GM19193 (cell line): Measurements from ENCODE around the gene DYNC1H1.

Experiments
- POLR2A ChIP-seq: IDR thresholded peaks from 4 replicates; pipeline ENCODE4 v1.6.1; 2011; ENCODE audit not compliant: insufficient read depth, insufficient read length; ENCODE audit errors: extremely low read depth

DYNC1H1 gene

DNA sequence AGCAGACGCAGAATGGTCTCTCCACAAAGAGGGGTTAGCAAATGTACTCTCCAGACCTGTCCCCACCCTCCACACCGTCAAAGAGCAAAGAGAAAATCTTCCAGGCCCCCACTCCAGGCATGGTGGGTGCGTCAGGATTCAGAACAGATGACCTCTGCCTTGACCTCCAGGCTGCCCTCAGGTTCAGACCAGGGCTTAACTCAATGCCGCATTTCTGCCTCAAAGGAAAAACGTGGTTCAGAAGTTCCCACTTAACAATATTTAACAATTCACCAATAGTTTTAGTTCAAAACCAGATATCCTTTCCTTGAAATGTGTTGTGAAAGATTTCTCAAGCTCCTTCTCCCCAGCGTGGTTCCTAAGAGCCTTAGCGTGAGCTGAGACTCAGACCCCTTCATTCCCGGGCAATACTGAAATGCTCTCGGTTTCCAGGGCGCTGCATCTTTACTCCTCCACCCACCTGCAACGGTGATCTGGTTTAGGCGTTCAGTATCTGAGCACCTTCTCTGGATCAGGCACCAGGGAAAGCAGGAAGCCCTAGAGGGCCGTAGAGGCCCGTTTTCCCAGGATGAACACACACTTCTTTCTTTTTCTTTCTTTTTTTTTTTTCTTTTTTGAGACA, 99.5 kb downstream of the DYNC1H1 start:
- TF ChIP-seq POLR2A = no peak

DNA sequence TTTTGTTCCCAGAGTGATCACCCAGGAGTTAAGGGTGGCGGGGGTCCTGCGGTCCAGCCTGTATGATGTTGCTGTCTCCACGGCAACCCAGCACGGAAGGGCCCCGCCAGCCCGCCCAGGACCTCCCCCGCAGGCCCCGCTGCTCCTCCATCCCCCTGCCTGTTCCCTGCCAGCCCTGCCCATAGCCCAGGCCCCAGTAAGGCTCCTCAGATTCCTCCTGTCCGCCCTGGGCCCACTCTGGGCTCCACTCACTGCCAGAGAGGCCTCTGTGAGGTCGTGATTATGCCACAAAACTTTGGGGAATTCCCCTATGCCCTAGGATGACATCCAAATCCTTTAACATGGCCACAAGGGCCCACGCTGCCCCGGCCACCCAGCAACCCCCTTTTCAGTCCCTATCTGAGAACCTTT, 101.7 kb downstream of the DYNC1H1 start:
- TF ChIP-seq POLR2A = no peak

DNA sequence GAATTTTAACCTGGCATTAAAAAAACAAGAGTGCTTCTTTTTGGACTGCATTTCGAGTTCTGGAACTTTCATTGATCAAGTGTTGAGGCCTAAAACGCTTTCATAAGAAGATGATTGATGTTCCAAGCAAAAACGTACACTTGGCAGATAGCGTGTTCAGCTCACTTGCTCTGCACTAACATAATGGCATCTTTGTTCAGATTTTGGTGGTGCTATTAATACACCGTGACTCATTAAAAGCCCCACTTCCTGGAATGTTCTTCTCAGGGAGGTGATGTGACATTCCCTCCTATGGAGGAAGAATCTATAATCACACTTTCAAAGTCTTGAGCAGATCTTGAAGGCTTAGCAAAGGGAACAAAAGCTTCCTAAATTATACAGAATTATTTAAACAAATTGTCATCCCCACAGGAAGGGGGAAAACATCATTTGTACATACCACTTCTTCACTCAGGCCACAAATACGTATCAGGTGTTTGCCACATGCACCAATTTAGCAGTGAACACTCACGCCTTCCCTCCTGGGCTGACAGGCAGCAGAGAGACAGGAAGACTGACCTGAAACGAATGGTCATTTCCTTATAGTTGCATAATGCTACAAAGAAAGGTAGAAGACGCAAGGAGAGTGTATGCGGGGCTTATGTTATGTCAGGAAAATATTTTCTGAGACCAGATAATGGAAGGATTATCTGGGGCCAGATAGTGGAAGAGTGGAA, 107.1 kb downstream of the DYNC1H1 start:
- no peak for TF ChIP-seq POLR2A

DNA sequence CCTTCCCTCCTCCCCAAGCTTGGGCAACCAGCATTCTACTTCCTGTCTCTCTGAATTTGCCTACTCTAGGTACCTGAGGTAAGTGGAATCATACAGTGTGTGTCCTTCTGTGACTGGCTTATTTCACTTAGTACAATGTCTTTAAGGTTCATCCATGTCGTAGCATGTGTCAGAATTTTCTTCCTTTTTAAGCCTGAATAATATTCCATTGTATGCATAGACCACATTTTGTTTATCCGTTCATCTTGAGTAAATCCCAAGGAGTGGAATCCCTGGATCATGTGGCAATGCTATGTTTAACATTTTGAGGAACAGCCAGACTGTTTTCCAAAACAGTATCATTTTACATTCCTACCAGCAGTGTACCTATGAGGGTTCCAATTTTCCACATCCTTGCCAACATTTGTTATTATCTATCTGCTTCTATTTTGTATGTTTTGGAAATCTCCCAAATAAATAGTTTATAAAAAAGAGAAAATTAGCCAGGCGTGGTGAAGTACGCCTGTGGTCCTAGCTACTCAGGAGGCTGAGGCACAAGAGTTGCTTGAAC, 110.1 kb downstream of the DYNC1H1 start:
- no peak for TF ChIP-seq POLR2A

DNA sequence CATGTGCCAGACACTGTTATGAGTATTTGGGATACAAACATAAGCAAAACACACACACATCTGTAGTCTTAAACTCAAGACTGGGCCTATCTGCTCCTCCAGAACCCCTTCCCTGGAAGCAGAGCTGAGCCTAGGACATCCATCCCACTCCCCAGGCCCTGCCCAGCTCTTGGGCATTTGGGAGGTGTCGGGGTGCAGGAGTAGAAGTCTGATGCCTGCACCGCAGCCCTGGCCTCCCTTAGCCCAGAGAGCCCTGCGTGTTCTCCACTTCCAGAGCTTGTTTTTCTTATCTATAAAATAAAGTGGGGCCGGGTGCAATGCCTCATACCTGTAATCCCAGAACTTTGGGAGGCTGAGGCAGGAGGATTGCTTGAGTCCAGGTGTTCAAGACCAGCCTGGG, 110.8 kb downstream of the DYNC1H1 start:
- TF ChIP-seq POLR2A = no peak

DNA sequence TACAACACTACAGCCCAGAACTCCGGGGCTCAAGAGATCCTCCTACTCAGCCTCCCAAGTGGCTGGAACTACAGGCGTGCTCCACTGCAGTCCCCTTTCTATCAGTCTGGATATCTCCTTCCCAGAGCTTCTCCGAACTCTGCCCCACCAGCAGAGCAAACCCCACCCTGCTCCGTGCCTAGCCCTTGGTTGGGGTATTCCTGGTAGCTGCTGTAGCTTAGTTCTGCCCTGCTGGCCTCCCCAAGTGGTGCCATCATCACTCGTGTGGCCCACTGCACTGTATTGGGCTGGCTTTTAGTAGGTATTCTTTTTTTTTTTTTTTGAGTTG, 113.0 kb downstream of the DYNC1H1 start:
- no peak for TF ChIP-seq POLR2A

DNA sequence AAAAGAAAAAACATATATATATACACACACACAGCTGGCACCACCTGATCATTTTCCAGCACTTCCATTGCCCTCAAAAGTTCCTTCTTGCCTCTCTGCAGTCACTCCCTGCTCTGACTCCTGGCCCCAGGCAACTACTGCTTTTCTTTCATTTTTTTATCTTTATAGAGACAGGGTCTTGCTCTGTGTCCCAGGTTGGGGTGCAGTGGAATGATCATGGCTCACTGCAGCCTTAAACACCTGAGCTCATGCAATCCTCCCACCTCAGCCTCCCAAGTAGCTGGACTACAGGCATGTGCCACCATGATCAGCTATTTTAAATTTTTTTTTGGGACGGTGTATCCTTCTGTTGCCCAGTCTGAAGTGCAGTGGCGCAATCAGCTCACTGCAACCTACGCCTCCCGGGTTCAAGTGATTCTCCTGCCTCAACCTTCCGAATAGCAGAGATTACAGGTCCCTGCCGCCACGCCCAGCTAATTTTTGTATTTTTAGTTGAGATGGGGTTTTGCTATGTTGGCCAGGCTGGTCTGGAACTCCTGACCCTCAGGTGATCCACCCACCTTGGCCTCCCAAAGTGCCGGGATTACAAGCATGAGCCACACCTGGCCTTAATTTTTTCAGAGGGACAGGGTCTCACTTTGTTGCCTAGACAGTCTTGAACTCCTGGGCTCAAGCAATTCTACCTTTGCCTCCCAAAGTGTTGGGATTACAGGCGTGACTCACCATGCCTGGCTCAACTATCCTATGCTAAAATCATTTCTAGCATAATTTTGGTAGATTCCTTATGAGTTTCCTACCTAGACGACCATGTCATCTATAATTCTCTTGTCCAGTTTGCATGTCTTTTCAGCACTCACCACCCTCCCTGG, 114.7 kb downstream of the DYNC1H1 start:
- TF ChIP-seq POLR2A = peak; percentile 22

DNA sequence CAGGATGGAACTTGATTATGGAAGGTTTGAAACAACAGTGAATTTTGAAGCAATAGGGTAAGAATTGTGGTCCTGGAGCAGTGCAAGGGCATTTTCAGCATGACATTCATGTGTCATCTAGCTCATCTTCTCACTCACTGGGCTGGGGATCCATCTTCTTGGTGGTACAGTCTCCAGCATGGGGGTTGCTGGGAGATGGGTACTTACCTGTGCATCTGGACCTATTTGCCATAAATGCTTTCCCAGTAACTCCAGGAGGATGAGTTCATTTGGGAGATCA, 115.3 kb downstream of the DYNC1H1 start:
- no peak for TF ChIP-seq POLR2A

DNA sequence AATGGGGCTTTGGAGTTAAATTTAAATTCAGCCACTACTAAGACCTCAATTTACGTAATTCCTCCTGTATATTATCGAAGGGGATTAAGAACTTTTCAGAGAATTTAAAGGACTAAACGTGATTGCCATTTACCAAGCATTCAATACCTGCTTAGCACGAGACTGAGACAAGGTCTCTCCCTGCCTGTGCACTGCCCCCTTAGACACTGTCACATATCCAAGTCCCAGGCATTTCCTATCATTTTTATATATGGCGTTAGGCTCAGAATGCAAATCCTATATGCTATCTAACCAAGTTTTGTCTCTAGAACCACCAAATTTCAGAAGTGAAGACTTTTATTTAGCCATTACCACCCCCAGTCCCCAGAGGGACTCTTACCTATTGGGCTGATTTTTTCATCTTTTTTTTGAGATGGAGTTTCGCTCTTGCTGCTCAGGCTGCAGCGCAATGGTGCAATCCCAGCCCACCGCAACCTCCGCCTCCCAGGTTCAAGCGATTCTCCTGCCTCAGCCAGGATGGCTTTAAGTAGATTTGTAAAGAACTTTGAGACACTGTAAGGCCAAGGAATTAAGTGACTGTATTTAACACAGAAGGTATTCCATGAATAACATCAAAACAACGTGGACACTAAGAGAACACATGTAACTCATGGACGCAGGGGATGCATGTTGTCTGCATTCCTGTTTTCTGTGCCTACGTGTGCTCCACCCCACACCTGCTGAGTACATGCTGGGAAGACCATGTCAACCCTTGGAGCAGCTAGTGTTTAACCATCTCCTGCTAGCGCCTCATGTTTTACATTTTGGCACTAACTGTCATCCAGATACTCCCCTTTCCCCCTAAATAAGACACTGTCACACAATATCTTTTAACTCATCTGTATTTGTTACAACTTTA, 116.1 kb downstream of the DYNC1H1 start:
- TF ChIP-seq POLR2A = no peak

DNA sequence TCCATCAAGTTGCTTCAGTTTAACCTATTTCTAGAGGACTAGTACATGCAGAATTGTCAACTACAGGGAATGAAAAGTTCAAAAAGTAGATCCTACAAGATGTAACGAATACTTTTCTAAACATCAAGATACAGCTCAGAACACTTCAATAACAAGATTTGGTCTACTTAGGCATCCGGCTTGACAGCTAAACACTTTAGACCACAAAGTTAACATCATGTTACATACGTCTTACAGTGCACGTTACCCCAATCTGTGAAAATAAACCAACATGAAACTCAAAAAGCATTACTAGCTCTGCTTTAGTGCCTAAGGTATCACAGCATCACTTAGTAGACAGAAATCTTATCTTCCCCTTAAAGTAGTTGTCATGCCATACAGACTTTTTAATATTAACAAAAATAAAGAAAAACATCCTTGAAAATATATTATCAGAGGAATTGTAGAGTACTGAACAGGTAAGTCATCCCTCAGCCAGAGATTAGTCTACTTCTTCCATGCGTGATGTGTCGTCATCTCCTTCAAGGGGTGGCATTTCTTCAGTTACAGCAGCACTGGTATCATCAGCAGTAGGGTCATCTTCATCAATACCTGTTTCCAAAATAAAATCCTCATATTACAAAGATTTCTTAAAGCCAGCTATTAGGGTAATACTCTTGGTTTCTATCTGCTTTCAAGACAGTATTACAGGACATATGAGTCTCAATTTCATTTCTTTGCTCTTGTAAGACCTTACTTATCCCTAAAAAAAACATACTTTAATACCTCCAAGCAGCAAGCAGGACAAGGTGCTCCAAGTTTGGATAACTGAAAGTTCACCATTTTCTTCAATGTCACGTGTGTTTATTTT, 117.1 kb downstream of the DYNC1H1 start:
- no peak for TF ChIP-seq POLR2A

DNA sequence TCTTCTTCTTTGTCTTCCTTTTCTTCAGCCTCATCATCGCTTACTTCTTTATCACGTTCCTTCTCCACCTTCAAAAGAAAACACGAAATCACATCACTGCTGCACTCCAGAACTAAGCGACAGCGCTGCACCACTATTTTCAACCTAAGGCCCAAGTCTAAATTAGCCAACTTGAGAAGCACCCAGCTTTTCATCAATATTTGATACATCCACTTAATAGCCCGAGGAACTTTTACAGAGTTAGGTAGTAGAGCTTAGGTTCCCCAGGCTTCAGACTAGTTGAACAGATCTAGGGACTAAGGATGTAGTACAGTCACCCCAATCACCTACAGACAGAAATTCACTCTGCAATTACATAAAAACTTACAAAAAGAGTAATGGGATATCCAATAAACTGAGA, 120.6 kb downstream of the DYNC1H1 start:
- TF ChIP-seq POLR2A = no peak

DNA sequence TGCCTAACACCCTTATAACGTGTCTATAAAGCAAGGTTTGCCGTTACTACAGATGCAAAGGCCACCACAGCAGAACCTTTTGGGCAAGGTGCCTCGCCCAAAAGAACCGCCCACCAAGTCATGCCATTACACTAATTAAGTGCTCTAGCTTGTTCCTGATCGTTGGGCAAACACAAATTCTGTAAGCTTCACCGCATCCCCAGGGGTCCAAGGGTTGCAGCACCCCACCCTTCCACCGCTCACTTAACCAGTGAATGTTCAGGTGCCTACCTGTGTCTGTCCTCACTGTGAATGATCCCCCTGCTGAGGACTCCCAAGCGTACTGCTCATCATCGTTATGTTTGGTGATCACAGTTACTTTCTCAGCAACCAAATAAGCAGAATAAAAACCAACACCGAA, 121.1 kb downstream of the DYNC1H1 start:
- TF ChIP-seq POLR2A = no peak

DNA sequence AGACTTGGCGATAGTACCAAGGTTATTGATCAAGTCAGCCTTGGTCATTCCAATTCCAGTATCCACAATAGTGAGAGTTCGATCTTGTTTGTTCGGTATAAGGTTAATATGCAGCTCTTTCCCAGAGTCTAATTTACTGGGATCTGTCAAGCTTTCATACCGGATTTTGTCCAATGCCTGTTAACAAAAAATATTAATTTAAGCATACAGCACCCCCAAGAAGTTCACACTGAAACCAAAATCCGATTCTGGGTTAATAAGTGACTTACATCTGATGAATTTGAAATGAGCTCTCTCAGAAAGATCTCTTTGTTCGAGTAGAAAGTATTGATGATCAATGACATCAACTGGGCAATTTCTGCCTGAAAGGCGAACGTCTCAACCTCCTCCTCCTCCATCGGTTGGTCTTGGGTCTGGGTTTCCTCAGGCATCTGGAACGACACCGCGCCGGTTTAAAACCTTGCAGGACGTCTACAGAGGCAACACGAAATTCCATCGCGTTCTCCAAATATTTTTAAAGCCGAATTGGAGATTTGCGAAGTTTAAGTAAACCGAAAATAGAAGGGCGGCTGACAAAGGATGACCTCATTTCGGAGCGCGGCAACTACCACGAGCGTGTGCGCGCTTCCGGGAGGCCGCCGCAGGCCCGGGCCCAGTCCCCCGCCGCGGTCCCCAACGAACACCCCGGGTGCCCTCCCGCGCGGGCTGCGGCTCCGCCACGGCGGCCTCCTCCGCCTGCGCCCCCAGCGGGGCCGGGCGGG, 121.8 kb downstream of the DYNC1H1 start:
- TF ChIP-seq POLR2A = no peak
